HCT116 (cell line): ENCODE measurements around the gene CDKL4. TPM values are rescaled to one million over a fixed set of nuclear protein-coding genes. Genes with fewer than 3 reads are reported as not detected.

ENCODE experiments used
- ATAC-seq: fragments of 200-7000 bp; cut with Tn5 transposase; 2 replicates; pipeline ENCODE4 v1.9.1; 2020; ENCODE audit warnings: mild to moderate bottlenecking, moderate library complexity
- BruUV-seq: library from RNA; stranded (reverse); fragments of 400-500 nt; replicated peaks from 2 replicates; lab custom pipeline; 2021; lab: Mats Ljungman, UMichigan
- CTCF ChIA-PET: fragments of 300-600 bp; sonication (Branson Sonifier 250); formaldehyde crosslinking; loops from one replicate; lab custom pipeline; 2021; ENCODE audit warnings: antibody characterized with exemption; lab: Charles Lee
- POLR2A ChIA-PET: fragments of 300-600, 350-600 bp; sonication (Branson Sonifier 250); formaldehyde crosslinking; loops from one replicate; lab custom pipeline; 2021; ENCODE audit warnings: antibody characterized with exemption; lab: Charles Lee
- RAD21 ChIA-PET, 2 experiments: fragments of 300-600 bp; sonication (Branson Sonifier 250); formaldehyde crosslinking; loops; one replicate each; lab custom pipeline; 2023; ENCODE audit warnings: low total read pairs in 2 of 2; ENCODE audit not compliant: uncharacterized antibody in 2 of 2, unreplicated experiment in 2 of 2, low non-redundant PET in 1 of 2; lab: Charles Lee
- DNase-seq: peaks from one replicate; pipeline ENCODE4 v3.0.0-alpha.2; 2010; ENCODE audit warnings: low read depth, low spot score
- H2AFZ ChIP-seq: fragments of 200-600 bp; shearing (Covaris generic), sonication (generic); 2 replicates; pipeline ENCODE4 v1.6.1; 2017; ENCODE audit warnings: low read depth, mixed run types, mixed read lengths, antibody characterized with exemption, low read length; ENCODE audit not compliant: poor library complexity, severe bottlenecking
- H3K27ac ChIP-seq: 2 replicates; pipeline ENCODE4 v1.5.1; 2012; ENCODE audit warnings: low read depth, low read length
- H3K27me3 ChIP-seq: fragments of 200-600 bp; sonication (generic); 2 replicates; pipeline ENCODE4 v1.6.1; 2016; ENCODE audit warnings: mixed run types, low read length, mixed read lengths; ENCODE audit not compliant: insufficient read depth
- H3K36me3 ChIP-seq, 2 experiments: fragments of 200-500 bp in 1 of 2; fragments of 200-600 bp in 1 of 2; sonication (Bioruptor generic) in 1 of 2; sonication (generic) in 1 of 2; 2 replicates each; pipeline versions ENCODE4 v1.5.1 to v1.6.1; 2014 to 2016; ENCODE audit warnings: low read length in 2 of 2, inconsistent platforms in 1 of 2, mixed read lengths in 1 of 2, mixed run types in 1 of 2; ENCODE audit not compliant: insufficient read depth in 2 of 2, control insufficient read depth in 1 of 2
- H3K4me1 ChIP-seq, 2 experiments: fragments of 200-600 bp in 1 of 2; sonication (generic) in 1 of 2; 2 replicates each; pipeline versions ENCODE4 v1.5.1 to v1.6.1; 2012 to 2017; ENCODE audit warnings: low read length in 2 of 2, inconsistent platforms in 1 of 2, mild to moderate bottlenecking in 1 of 2, mixed read lengths in 1 of 2, mixed run types in 1 of 2, moderate library complexity in 1 of 2; ENCODE audit not compliant: insufficient read depth in 2 of 2, control insufficient read depth in 1 of 2
- H3K4me2 ChIP-seq: fragments of 200-600 bp; sonication (generic); 2 replicates; pipeline ENCODE4 v1.6.1; 2017; ENCODE audit warnings: mixed run types, low read length, mixed read lengths
- H3K4me3 ChIP-seq, 2 experiments: fragments of 200-600 bp in 1 of 2; sonication (generic) in 1 of 2; replicated peaks in 1 of 2; 2 replicates each; pipeline ENCODE4 v1.5.1; 2011 to 2016; ENCODE audit warnings: low read length in 2 of 2, control low read depth in 1 of 2, low read depth in 1 of 2, mild to moderate bottlenecking in 1 of 2, mixed read lengths in 1 of 2, mixed run types in 1 of 2
- H3K79me2 ChIP-seq: fragments of 200-600 bp; sonication (generic); 2 replicates; pipeline ENCODE4 v1.6.1; 2017; ENCODE audit warnings: mild to moderate bottlenecking, mixed run types, low read length, moderate library complexity, mixed read lengths; ENCODE audit not compliant: insufficient read depth
- H3K9ac ChIP-seq: fragments of 200-600 bp; sonication (generic); 2 replicates; pipeline ENCODE4 v1.6.1; 2016; ENCODE audit warnings: low read length, mixed read lengths
- H3K9me2 ChIP-seq: fragments of 200-600 bp; sonication (generic), shearing (Covaris generic); 2 replicates; pipeline ENCODE4 v1.6.1; 2017; ENCODE audit warnings: mixed run types, mild to moderate bottlenecking, moderate library complexity; ENCODE audit not compliant: insufficient read depth
- H3K9me3 ChIP-seq, 2 experiments: fragments of 200-500 bp in 1 of 2; fragments of 200-600 bp in 1 of 2; sonication (Bioruptor generic) in 1 of 2; sonication (generic) in 1 of 2; 2 replicates each; pipeline ENCODE4 v1.6.1; 2014 to 2017; ENCODE audit warnings: low read length in 2 of 2, mixed read lengths in 2 of 2, inconsistent platforms in 1 of 2, low read depth in 1 of 2, mild to moderate bottlenecking in 1 of 2, mixed run types in 1 of 2, moderate library complexity in 1 of 2; ENCODE audit not compliant: control insufficient read depth in 1 of 2, insufficient read depth in 1 of 2
- H4K20me1 ChIP-seq: fragments of 200-600 bp; sonication (generic), shearing (Covaris generic); 2 replicates; pipeline ENCODE4 v1.6.1; 2017; ENCODE audit warnings: mixed run types, mild to moderate bottlenecking, moderate library complexity; ENCODE audit not compliant: insufficient read depth
- CEBPB ChIP-seq: IDR thresholded peaks from 2 replicates; pipeline ENCODE4 v1.6.1; 2012; ENCODE audit warnings: low read depth
- ELF1 ChIP-seq: IDR thresholded peaks from 2 replicates; pipeline ENCODE4 v1.6.1; 2012; ENCODE audit warnings: low read depth, borderline replicate concordance
- FOSL1 ChIP-seq: IDR thresholded peaks from 2 replicates; pipeline ENCODE4 v1.6.1; 2012; ENCODE audit warnings: low read depth
- JUND ChIP-seq: IDR thresholded peaks from 2 replicates; pipeline ENCODE4 v1.6.1; 2012
- POLR2A ChIP-seq: IDR thresholded peaks from 2 replicates; pipeline ENCODE4 v1.7.0; 2011; ENCODE audit warnings: borderline replicate concordance; ENCODE audit not compliant: insufficient read depth, insufficient read length; ENCODE audit errors: extremely low read depth
- RAD21 ChIP-seq: IDR thresholded peaks from 2 replicates; pipeline ENCODE4 v1.6.1; 2012; ENCODE audit warnings: low read depth, mild to moderate bottlenecking
- SRF ChIP-seq: IDR thresholded peaks from 2 replicates; pipeline ENCODE4 v1.6.1; 2012; ENCODE audit warnings: low read depth
- TCF7L2 ChIP-seq: IDR thresholded peaks from 2 replicates; pipeline ENCODE4 v1.7.0; 2011; ENCODE audit warnings: borderline replicate concordance, inconsistent platforms; ENCODE audit not compliant: insufficient read depth, insufficient read length; ENCODE audit errors: extremely low read depth
- YY1 ChIP-seq: IDR thresholded peaks from 2 replicates; pipeline ENCODE4 v1.6.1; 2011; ENCODE audit warnings: low read length, low read depth, moderate library complexity, mild to moderate bottlenecking; ENCODE audit not compliant: insufficient replicate concordance; ENCODE audit errors: extremely low read depth
- ZNF274 ChIP-seq: fragments of 200-500 bp; sonication (Bioruptor generic); IDR thresholded peaks from 2 replicates; pipeline ENCODE4 v1.6.1; 2014; ENCODE audit warnings: mild to moderate bottlenecking, low read depth, low read length, inconsistent platforms
- intact Hi-C: fragments of 100-400 bp; cut with micrococcal nuclease; formaldehyde crosslinking; loops from 2 replicates; pipeline ENCODE4 v1.10.0; 2022
- total RNA-seq: library from RNA; stranded (reverse); gene quantifications from one replicate; pipeline ENCODE4 v1.2.1, GENCODE V29; 2021; ENCODE audit not compliant: unreplicated experiment
- TF ChIP-seq, protein P1 (sequence below), 3 experiments: fragments of 200-600 bp in 1 of 3; sonication (generic) in 1 of 3; IDR thresholded peaks in 2 of 3; conservative IDR thresholded peaks in 1 of 3; 2 replicates each; pipeline ENCODE4 v1.5.1; 2012 to 2017; ENCODE audit warnings: low read depth in 2 of 3, low read length in 2 of 3, antibody characterized with exemption in 1 of 3, borderline replicate concordance in 1 of 3, control low read depth in 1 of 3, mild to moderate bottlenecking in 1 of 3, mixed read lengths in 1 of 3, mixed run types in 1 of 3, moderate library complexity in 1 of 3; ENCODE audit not compliant: insufficient read depth in 1 of 3
- TF ChIP-seq, protein P2 (sequence below): IDR thresholded peaks from 2 replicates; pipeline ENCODE4 v1.6.1; 2012
- TF ChIP-seq, protein P3 (sequence below): IDR thresholded peaks from 2 replicates; pipeline ENCODE4 v1.6.1; 2012

CDKL4 gene
- total RNA-seq, 1 experiment from 2014 or later, result 0.27 TPM

GRCh38 chr2:39179974-39180960 is 63.5 kb downstream of the CDKL4 start:
- Histone ChIP-seq H3K79me2 (no peaks in the 10 kb centered on the region), H3K9me3 (no peaks in the 10 kb centered on the region), H4K20me1 (no peaks in the 10 kb centered on the region; the same call in 1 of the 2 replicates), H3K4me1 (no peaks in the 10 kb centered on the region), H3K27me3 (no peaks in the 10 kb centered on the region), H3K4me2 (no peak overlapping the region), H3K36me3 (no peaks in the 10 kb centered on the region), H3K27ac (no peak overlapping the region), H2AFZ (no peak overlapping the region), H3K9ac (no peak overlapping the region), H3K9me2 (peaks cover 12% of the 10 kb centered on the region; the same call in 1 of the 2 replicates)
- POLR2A ChIA-PET, result no interaction called here
- RAD21 ChIA-PET, result no interaction called here
- intact Hi-C loops, result no loop called here
- DNase-seq (no peak), ATAC-seq (no peak)
- BruUV-seq, result no TSS peak
- CTCF ChIA-PET, result no interaction called here
- TF ChIP-seq, protein P1, sequence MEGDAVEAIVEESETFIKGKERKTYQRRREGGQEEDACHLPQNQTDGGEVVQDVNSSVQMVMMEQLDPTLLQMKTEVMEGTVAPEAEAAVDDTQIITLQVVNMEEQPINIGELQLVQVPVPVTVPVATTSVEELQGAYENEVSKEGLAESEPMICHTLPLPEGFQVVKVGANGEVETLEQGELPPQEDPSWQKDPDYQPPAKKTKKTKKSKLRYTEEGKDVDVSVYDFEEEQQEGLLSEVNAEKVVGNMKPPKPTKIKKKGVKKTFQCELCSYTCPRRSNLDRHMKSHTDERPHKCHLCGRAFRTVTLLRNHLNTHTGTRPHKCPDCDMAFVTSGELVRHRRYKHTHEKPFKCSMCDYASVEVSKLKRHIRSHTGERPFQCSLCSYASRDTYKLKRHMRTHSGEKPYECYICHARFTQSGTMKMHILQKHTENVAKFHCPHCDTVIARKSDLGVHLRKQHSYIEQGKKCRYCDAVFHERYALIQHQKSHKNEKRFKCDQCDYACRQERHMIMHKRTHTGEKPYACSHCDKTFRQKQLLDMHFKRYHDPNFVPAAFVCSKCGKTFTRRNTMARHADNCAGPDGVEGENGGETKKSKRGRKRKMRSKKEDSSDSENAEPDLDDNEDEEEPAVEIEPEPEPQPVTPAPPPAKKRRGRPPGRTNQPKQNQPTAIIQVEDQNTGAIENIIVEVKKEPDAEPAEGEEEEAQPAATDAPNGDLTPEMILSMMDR (IDR thresholded peaks at IDR 0.05 in 2 of 3, conservative IDR thresholded peaks at IDR 0.05 in 1 of 3; ENCODE audit: borderline replicate concordance in 1 of 3, insufficient read depth in 1 of 3, low read depth in 2 of 3, low read length in 2 of 3), result no peak
- TF ChIP-seq, all 23 proteins: peak for 0
- H3K4me3 ChIP-seq, result no peak overlapping the region

- Histone ChIP-seq H3K27ac (no peak overlapping the region), H3K4me1 (no peaks in the 10 kb centered on the region), H3K27me3 (no peaks in the 10 kb centered on the region), H3K36me3 (no peaks in the 10 kb centered on the region), H3K9me3 (no peaks in the 10 kb centered on the region), H3K79me2 (no peaks in the 10 kb centered on the region), H4K20me1 (no peaks in the 10 kb centered on the region; the same call in 1 of the 2 replicates), H3K9me2 (peaks cover 10% of the 10 kb centered on the region; the same call in 1 of the 2 replicates), H3K9ac (no peak overlapping the region), H3K4me3 (no peak overlapping the region), H2AFZ (no peak overlapping the region), H3K4me2 (no peak overlapping the region)
- no peak for TF ChIP-seq JUND
- TF ChIP-seq, protein P2, sequence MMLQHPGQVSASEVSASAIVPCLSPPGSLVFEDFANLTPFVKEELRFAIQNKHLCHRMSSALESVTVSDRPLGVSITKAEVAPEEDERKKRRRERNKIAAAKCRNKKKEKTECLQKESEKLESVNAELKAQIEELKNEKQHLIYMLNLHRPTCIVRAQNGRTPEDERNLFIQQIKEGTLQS, result no peak
- no peak for TF ChIP-seq CEBPB
- TF ChIP-seq, protein P3, sequence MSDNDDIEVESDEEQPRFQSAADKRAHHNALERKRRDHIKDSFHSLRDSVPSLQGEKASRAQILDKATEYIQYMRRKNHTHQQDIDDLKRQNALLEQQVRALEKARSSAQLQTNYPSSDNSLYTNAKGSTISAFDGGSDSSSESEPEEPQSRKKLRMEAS, result no peak
- no peak for TF ChIP-seq TCF7L2
- TF ChIP-seq FOSL1, result no peak
- no peak for TF ChIP-seq YY1
- TF ChIP-seq RAD21, result no peak
- no peak for TF ChIP-seq POLR2A
- no peak for TF ChIP-seq ZNF274
- no peak for TF ChIP-seq SRF
- no peak for TF ChIP-seq ELF1
- ATAC-seq, result no peak
- CTCF ChIA-PET, result no interaction called here
- RAD21 ChIA-PET, result no interaction called here
- intact Hi-C loops, result no loop called here
- DNase-seq, result no peak
- POLR2A ChIA-PET, result no interaction called here
- BruUV-seq, result no TSS peak
These were observed 65.0 kb downstream of the CDKL4 start for GRCh38 chr2:39178756-39179155.
